ENCODE data around the gene POU5F2. TPM values are rescaled to one million over a fixed set of nuclear protein-coding genes. Genes with fewer than 3 reads are reported as not detected.

POU5F2 gene
- total and polyA plus RNA-seq, 9 of the 15 experiments (the other 6 are each of a cell fraction or from before 2014, with no cell fraction given) = 0.01 to 0.40 (median 0.18) TPM; not detected in 2

- Histone ChIP-seq H3K27ac (ENCODE audit: extremely low read depth, low read depth, low read length) (no peak overlapping the region), H3K9me1 (ENCODE audit: control insufficient read depth, insufficient read depth, low read length) (no peaks in the 10 kb centered on the region), H3K79me2 (ENCODE audit: control insufficient read depth, insufficient read depth, low read length) (no peaks in the 10 kb centered on the region), H3K4me1 (replicated peaks in 1 of 2; ENCODE audit: control insufficient read depth in 2 of 2, insufficient read depth in 2 of 2, low read length in 2 of 2) (no peaks in the 10 kb centered on the region), H3K4me2 (ENCODE audit: insufficient read depth, low read length) (no peak overlapping the region), H3K27me3 (ENCODE audit: control insufficient read depth in 2 of 2, insufficient read depth in 2 of 2, low read length in 2 of 2) (no peaks in the 10 kb centered on the region), H2AFZ (ENCODE audit: low read depth, low read length) (no peak overlapping the region), H4K20me1 (replicated peaks; ENCODE audit: control insufficient read depth, insufficient read depth, low read length) (no peaks in the 10 kb centered on the region), H3K36me3 (ENCODE audit: control insufficient read depth, insufficient read depth, low read length) (no peaks in the 10 kb centered on the region), H3K9me3 (replicated peaks; ENCODE audit: control insufficient read depth, insufficient read depth, low read depth, low read length) (no peaks in the 10 kb centered on the region; the same call in 1 of the 2 replicates), H3K9ac (ENCODE audit: insufficient read depth in 1 of 2, low read depth in 2 of 2, low read length in 2 of 2) (no peak overlapping the region), H3K4me3 (no peak overlapping the region)
- intact Hi-C loops (cut with micrococcal nuclease) (no loop called here), in situ Hi-C loops (cut with MboI) (no loop called here)
- DNase-seq (ENCODE audit: extremely low read depth in 1 of 4, low spot score in 3 of 4) (no peak), ATAC-seq (no peak), FAIRE-seq (no peak)
- CTCF ChIA-PET (ENCODE audit: low intra/inter-chr PET ratio) = no interaction called here
- 20% methylated on average over 1 of the region's 1 CpG for WGBS (ENCODE audit: insufficient coverage, low coverage, missing lambda C conversion rate)
- BruUV-seq (replicated peaks) = no TSS peak
- POLR2A ChIA-PET = no interaction called here
- TF ChIP-seq ZNF175 (CRISPR knock-in tag; IDR thresholded peaks at IDR 0.05; ENCODE audit: low read depth) (no peak), POLR2G (IDR thresholded peaks at IDR 0.05; ENCODE audit: low read depth, low read length) (no peak), THRB (CRISPR knock-in tag; conservative IDR thresholded peaks at IDR 0.05) (no peak), ZNF274 (IDR thresholded peaks at IDR 0.05; ENCODE audit: borderline replicate concordance, low read depth, low read length) (no peak), SAFB2 (IDR thresholded peaks at IDR 0.05; ENCODE audit: borderline replicate concordance, low read depth, low read length, severe bottlenecking) (no peak), ZNF239 (CRISPR knock-in tag; IDR thresholded peaks at IDR 0.05) (no peak), L3MBTL2 (IDR thresholded peaks at IDR 0.05) (no peak), ELF4 (CRISPR knock-in tag; IDR thresholded peaks at IDR 0.05) (no peak), CBX5 (IDR thresholded peaks at IDR 0.05; ENCODE audit: borderline replicate concordance, low read depth) (no peak), ZNF431 (CRISPR knock-in tag; IDR thresholded peaks at IDR 0.05) (no peak), GTF2A2 (tag; IDR thresholded peaks at IDR 0.05) (no peak), MAFF (IDR thresholded peaks at IDR 0.05; ENCODE audit: low read length) (no peak), HEY1 (CRISPR knock-in tag; IDR thresholded peaks at IDR 0.05; ENCODE audit: borderline replicate concordance) (no peak), VEZF1 (CRISPR knock-in tag; IDR thresholded peaks at IDR 0.05) (no peak), AFF1 (IDR thresholded peaks at IDR 0.05; ENCODE audit: low read depth in 1 of 2, partially characterized antibody in 2 of 2) (no peak)
These were observed 35.5 kb downstream of the POU5F2 start for GRCh38 chr5:93705896-93706295.

Measured in K562 (cell line).